ENCODE results near the gene NISCH.

NISCH gene

DNA sequence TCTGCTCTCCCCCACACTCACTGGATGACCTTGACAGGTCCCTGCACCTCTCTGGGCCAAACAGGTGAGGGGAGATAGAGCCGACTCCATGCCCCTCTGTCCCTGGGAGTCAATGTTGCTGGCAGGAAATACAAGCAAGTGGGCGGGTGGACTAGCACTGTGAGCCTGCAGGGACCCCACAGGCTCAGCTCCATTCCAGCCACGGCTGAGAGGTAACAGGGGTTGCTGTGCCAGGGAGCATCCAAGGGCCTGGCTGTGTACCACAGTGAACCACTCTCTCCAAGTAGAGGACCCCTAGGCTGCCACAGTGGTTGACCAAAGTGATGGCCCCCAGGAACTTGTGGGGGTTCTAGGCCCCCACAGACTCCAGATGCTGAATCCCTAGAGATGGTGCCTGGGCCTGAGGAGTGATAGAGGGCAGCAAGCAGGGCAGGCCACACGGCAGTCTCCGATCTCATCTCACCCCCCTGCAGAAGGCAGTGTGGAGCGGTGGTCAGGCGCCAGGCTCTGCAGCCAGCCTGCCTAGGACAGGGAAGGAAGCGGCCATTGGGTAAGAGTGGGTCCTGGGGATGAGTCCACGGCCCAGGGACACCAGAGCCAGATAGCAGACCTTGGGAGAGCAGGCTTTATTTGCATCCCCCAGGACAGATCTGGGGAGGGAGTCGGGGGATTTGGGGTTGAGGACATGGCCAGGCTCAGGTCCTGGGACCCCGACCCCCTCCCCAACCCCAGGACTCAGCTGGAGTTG, 4.7 kb upstream of the NISCH start:
- no peak for DNase-seq

DNA sequence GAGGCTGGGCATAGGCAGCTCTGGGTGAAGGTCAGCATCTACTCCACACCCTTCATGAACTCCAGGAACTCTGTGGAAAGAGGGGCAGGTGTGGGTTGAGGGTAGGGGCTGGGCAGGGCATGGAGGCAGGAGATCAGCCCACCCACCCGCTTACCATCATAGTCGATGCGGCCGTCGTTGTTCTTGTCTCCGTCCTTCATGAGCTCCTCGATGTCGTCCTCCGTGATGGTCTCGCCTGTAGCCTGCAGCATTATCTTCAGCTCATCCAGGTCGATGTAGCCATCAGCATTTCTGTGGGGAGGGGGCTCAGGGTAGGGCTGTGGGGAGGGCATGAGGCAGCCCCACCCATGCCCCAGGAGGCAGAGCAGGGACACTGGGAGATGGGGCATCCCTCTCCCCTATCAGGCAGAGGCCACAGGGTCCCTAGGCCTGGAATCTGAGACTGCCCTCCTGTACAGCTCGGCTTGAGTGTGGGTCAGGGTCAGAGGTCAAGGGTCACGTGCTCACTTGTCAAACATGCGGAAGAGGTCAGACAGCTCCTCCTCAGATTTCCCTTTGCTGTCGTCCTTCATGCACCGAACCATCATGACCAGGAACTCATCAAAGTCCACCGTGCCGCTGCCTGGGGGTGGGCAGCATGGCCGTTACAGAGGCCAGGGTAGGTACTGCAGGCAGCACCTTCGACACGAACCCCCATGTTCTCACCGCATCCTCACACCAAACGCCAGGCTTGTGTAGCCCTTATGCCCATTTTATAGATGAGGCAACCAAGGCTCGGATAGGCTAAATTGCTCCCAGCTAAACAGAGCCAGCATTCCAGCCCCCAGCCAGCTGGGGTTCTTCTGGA, 3.9 kb upstream of the NISCH start:
- no peak for DNase-seq

DNA sequence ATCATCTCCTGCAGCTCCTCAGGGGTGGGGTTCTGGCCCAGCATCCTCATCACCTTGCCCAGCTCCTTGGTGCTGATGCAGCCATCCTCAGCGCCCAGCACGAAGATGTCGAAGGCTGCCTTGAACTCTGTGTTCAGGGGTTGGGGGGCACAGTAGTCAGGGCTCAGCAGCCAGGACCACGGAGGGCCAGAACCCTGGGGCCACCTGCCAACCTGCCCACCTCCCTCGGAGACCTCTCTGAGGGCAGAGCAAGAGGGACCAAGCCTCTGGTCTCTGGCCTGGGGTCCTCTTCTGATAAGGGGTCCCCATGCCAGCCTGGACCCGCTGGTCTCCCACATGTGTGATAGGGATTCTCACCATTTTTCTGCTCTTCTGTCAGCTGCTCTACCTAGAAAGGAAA, 3.3 kb upstream of the NISCH start:
- no peak for DNase-seq

DNA sequence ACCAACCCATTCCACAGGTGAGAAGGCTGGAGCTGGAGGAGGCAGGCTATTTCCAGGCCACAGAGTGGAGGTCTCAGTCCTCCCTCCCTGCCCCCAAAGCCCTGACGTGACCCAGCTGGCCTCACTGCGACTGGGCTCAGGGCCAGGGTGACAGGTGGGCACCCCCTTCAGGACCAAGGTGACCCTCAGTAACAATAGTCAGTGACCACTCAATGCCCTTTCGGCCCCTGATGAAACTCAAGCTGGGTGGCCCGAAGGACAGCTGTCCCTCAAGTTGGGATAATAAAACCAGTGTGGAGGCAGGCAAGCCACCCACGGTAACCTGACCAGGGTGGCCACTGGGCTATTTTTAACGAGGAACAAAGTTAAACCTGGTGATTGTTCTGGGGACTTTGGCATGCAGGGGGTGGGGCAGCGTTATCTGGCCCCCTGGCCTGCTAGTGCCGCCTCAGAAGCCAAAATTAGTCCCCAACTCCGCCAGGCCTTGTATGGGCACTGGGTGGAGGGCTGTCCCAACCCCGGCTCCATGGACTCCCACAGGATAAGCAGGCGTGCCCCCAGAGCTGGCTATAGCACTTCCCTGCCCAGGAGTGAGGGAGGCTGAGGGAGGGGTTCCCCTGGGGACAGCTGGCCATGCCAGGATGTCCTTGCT, 2.7 kb upstream of the NISCH start:
- DNase-seq, result no peak

DNA sequence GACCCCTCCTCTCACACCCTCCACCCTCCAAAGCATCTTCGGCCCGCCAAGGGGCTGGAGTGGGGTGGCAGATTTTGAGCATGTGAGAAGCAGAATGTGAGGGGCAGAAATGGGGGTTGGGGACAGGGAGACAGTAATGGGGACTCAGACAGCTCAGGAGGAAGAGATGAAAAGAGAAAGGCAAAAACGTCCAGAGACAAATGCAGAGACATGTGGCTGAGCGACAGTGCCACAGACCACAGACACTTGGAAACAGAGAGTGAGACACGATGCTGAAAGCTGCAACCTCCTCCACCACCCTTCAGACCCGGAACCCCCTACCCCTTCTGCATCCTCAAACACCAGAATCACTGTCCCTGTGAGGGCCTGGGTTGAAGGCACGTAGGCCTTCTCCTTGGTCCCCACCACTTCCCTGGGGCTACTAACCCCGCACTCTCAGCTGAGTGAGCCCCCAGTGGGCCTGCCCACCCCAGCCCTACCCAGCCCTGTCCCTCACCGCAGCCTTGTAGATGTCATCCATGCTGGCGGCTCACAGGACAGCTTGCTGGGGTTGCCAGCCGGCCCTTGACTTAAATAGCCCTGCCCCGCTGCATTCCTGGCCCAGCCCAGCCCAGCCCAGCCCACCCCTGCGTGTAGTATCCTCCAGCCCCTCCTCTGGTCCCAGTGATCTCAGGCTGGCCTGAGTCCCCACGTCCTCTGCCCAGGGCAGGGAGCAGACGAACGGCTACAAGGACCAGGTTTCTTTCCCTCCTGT, 1.7 kb upstream of the NISCH start, which contains the start of gene TNNC1:
Gene TNNC1 (minus strand): TSS at position 546 of the 754 bp plus-strand sequence. CDS start 26 bp downstream, at position 520.
- no peak for DNase-seq

DNA sequence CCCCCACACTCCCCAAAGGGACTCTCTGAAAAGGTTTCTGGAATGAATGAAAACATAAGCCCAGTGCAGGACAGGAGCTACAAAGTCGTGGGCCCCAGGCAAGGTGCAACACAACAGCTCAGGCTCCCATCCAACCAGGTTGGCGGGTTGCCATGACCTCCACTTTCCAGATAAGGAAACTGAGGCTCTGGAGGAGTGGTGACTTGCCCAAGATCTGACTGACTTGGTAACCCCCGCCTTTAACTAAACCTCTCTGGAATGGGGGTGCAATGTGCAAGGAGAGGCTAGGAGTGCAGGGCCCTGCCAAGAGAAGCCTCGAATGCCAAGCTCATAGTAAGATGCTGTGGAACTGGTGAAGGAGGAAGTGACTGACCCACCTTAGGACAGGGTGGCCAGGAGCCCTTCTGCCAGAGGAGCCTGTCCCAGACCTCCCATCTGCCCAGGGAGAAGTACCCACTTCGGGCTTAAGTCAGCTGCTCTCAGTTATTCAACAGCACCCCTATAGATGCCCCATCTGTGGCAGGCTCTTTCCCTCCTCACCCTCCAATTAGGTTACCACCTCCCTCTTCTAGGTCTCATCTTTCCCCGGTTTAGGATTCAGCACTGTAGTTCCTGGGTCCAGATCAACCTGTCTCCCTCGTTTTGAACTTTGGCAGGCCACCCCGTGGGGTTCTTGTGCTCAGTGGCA, 1.0 kb upstream of the NISCH start:
- no peak for DNase-seq

DNA sequence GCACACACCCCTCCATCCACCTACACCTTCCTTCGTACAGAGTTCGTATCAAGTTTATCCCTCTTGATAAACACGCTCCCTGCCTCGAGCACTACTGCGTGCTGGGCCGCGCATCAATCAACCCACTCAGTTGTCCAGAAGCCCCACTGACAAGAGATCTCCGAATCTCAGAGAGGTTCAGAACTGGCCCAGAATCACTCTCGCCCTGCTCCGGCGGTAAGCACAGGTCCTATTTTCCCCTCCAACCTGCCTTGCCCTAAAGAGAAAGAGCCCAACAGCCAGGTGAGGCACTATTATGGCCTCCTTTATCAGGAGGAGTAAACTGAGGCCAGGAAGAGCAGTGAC, 494 bp upstream of the NISCH start:
- DNase-seq, result no peak

DNA sequence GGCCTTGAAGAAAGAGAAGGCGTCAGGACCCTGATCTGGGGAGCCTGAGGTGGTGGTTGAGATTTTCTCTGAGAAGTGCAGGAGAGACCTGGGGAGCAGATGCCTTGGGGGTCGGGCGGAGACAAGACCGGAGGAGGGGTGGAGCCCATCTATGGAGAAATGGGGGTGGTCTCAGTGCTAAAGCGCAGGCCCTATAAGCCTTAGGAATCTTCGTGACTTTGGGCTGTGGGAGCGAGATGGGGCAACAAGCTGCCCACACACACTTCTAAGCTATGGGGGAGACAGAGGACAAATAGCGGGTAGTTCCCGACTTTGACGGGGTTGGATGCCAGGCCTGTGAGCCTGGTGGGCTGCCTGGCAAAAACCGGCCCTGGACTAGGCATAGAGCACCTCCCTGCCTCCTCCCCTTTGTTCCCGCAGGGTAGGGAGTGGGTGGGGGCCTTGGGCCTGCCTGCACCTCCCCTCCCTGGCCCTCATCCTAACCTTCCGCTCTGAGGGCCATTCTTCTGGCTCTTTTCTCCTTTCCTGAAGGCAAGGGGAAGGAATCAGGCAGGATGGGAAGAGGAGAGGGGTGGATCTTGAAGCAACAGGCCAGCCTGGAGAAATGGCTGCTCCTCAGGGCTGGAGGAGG, 880 bp downstream of the NISCH start:
- DNase-seq, result peak; percentile 3

DNA sequence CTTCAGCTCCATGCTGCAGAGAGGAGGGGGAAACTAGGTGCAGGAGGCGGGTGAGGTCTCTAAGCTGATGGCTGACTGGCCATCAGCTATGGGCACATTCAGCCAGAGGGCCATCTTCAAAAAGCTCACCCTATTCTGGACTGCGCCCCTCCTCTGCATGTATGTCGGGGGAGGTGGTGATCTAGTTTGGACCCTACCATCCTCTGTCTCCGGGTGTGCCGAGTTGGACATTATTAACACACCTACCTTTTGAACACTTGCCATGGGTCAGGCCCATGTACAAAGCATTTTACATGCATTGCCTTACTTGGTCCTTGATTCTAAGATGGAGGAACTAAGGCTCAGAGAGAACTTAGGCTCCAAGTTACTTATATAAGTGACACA, 1.4 kb downstream of the NISCH start:
- no peak for DNase-seq

DNA sequence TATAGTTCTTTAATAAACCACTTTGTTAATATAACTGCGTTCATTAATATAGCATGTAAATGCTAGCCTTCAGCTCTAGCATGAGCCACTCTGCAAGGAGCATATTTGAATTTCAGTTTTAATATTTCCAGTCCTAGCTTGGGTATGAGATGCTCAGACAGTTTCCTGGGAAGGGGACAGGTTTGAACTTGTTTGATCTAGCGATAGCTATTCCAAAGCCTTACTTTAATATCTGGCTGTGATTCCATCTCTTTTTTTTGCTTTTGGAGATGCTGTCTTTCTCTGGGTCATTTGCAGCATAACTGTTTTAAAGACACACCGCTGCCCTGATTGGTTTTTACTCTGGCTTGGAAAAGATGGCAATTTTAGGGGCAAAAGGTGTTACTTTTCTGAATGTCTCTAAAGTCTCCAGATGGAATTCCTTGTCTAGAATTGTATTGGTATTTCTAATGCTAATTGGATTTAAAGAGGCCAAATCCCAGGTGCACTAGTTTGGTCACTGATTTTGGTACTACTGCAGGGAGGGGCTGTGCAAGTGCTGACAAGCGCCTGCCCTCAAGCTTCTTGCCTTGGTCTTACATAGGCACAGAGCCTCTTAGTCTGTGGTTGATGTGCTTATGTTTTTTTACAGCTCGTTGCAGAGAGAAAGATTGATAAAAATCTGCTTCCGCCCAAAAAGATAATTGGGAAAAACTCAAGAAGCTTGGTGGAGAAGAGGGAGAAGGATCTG, 2.8 kb downstream of the NISCH start:
- DNase-seq, result no peak

DNA sequence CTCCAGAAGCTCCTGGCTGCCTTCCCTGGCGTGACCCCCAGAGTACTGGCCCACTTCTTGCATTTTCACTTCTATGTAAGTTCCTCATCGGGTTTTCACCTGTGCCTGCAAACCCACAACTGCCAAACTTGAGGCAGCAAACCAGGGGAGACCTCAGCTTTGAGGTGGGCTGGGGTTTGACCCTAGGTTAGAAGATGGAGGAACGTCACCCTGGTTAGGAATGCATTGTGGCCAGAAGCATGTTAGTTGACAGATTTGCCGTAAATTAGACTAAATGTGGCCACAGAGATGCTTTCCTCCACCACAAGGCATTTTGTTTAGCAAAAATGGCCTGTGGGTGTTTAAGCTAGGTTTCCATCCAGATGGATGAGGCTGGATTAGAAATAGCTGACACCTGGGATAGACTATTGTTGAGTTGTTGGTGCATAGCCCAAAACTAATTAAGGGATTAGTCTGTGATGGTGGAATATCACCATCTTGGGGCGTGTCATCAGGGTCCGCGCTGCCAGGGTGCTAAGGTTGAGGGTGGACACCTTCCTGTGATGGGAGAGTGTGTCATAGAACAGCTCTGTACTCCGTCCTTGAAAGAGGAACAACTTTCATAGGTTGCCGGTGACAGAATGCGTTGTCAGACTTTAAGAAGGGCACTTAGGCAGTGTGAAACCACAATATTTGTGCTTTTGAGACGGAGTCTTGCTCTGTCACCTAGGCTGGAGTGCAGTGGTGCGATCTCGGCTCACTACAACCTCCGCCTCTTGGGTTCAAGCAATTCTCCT, 3.6 kb downstream of the NISCH start:
- no peak for DNase-seq

DNA sequence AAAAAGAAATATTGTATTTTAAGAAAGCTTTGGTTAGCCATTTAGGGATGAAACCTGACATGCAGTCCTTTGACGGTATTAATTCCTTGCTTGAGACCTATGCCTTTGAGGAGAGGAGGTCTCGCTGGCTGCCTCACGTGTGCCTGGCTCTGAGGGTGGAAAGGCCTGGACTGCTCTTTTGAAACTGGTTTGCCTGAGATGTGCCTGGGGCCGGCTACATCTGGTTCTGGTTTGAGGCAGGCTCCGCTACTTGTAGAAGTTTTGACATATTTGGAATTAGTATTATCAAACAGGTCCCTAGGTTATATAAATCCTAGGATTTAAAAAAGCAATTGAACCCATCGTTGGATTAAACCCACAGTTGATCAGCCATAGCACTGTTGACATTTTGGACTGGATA, 6.5 kb downstream of the NISCH start:
- no peak for DNase-seq

DNA sequence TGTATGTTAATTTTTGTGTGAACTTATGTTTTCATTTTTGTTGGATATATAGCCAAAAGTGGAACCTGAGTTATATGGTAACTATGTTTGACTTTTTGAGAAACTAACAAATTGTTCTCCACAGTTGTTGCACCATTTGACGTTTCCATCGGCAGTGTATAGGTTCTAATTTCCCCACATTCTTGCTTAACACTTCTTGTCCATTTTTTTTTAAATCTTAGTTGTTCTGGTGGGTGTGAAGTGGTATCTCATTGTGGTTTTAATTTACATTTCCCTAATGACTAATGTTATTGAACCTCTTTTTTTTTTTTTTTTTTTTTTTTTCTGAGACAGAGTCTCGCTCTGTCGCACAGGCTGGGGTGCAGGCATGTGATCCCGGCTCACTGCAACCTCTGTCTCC, 8.0 kb downstream of the NISCH start:
- DNase-seq, result no peak

DNA sequence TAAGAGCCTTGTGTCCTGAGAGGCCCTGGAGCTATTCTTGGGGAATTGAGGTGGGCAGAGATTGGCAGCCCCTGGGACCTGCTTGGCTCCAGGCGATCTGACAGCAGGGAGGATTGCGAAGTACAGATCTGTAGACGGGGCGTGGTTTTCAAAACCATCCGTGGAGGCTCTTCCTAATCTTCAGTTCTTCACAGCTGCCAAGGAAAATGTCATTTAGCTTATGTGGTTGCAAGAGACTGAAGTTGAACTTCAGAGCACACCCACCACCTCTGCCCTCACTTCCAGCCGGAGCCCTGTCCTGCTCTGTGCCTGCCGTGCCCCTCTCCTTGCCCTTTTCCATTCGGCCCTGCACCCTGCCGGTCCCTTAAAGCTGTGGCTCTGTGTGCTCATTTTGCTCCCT, 12.9 kb downstream of the NISCH start:
- DNase-seq, result no peak

DNA sequence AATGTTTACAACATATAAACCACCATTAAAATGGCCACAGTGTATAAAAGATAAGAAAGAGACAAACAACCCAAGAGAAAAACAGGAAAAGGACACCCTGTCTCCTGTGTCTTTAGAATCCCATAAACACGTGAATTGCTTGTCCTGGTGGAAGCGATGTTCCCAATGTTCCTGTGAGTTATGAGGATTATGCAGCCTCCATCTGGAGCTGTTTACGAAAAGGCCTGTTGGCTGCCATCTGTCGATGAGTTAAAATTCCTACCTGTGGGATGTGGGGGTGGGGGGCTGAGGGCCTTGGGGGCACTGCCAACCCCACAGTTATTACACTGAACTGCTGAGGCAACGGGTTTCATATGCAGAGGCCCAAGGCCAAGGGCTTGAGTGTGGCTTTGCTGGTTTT, 13.6 kb downstream of the NISCH start:
- no peak for DNase-seq

DNA sequence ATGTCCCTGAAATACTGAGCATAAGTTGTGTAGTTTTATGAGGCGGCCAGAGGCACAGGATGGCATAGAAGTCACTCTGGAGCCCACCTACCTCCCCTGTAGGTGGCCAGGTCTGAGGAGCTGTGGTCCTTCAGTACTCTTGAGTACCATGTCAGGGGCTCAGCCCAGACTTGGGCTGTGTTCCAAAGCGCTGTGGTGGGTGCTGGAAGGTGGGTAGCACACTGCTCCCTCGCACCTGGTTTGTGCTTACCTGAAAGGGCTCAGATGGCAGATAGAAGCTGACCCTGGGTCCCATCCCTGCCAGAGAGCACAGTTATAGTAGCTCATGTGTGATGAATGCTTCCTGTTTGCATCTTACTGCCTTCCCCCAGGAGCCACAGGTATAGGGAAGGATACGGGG, 15.5 kb downstream of the NISCH start:
- DNase-seq, result no peak

DNA sequence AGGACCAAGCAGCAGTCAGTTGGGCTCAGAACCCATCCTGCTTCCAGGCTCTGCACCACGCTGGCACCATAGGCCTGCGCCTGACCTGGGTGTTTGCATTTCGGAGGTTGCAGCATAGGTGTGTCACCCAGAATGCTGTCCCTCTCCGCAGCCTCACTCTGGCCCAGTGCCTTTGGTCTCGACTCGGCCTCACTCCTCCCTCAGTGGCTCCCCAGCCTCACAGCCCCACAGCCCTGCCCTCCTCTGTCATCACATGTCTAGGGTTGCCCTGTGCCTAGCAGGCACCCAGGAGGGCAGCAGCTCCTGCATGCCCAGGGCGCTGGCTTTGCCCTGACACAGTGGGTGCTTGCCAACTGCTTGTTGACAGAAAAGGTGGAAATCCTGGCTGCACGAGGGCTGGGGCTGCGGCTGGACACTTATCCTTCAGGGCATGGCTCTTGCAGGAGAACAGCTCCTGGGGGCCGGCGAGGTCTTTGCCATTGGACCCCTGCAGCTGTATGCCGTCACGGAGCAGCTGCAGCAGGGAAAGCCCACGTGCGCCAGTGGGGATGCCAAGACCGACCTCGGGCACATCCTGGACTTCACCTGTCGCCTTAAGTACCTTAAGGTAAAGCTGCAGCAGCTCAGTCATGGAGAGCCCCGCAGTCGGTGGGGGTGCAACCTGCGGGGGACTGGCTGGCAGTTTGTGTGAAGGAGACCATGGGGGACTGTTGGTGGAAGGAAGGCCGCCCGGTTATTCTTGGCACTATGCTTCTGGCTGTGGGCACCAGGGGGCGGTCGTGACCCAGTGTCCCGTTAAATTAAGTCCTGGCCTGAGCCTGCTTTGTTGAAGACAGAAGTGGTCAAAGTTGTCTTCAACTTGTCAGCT, 16.2 kb downstream of the NISCH start:
- DNase-seq, result no peak

DNA sequence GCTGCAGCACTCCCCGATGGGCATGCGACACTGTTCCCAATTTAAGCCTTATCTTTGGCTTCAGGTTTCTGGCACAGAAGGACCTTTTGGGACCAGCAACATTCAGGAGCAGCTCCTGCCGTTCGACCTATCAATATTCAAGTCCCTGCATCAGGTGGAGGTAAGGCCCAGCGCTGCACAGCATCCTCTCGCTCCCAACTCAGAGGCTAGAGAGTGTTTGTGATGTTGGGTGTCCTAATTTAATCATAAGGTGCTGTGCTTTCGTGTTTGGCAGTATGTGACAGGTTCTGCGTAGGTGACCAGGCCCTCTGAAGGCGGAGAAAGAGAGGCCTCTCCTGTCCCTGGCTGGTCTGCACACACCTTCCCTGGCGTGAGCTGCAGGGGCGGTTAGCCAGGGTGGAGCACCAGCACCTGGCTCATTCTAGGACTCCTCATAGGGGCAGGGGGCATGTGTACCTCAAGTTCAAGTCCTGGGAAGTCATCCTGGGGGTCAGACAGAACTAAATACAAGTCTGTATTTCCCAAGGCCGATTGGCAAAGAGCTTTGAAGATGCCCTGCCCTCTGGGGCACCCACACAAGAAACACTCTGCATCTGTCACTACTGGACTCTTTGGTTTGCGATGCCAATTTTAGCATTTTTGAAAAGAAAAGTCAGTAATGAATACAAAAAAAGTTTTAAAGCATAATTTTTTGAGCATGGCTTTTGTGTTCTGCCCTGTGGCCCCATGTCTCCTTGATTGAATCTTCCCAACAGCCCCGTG, 17.0 kb downstream of the NISCH start:
- DNase-seq, result no peak

DNA sequence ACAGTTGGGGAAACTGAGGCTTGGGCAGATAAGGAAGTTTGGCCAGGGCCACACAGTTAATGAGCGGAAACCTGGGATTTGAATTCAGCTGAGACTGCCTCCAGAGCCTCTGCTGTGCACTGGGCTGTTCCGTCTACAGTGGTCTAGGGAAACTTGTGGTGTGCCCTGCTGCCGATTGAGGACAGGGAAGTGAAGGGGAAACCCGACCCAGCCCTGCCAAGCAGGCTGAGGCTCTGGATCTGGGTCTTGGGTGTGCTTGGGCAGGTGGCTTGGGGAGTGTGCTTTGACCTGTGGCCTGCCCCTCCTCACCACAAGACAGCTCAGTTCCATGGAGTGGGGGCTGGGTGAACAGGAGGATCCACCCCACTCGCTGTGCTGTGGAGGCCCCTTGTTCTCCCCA, 17.6 kb downstream of the NISCH start:
- no peak for DNase-seq

All from NCI-H1092 treated with DMSO at 0.1 percent for 48 hours (cell line).